ENCODE measurements around the gene SHLD2. TPM values are rescaled to one million over a fixed set of nuclear protein-coding genes. Genes with fewer than 3 reads are reported as not detected.

Gene SHLD2
- total and polyA plus RNA-seq, 10 of the 15 experiments (the other 5 are each of a cell fraction or from before 2014, with no cell fraction given), result 24.5 to 45.3 (median 30.1) TPM

GRCh38 chr10:87093632-87094372 is 1.2 kb upstream of the SHLD2 start (continued):
- no peak; the same call in 1 of the 2 replicates for TF ChIP-seq NKRF (conservative IDR thresholded peaks at IDR 0.05)
- peak; percentile 28; the same call in 1 of the 2 replicates for TF ChIP-seq BACH1 (IDR thresholded peaks at IDR 0.05; ENCODE audit: borderline replicate concordance)
- TF ChIP-seq ZBTB4 (CRISPR knock-in tag; IDR thresholded peaks at IDR 0.05), result no peak
- no peak for TF ChIP-seq USF2 (IDR thresholded peaks at IDR 0.05; ENCODE audit: borderline replicate concordance, low read depth, low read length)
- TF ChIP-seq ZBTB33 (IDR thresholded peaks at IDR 0.05), result no peak
- no peak for TF ChIP-seq TCF12 (IDR thresholded peaks at IDR 0.05; ENCODE audit: low read depth, low read length)
- 0 out of 2 replicates have a peak, but pooled peaks have one; percentile 20 for TF ChIP-seq TCF3 (IDR thresholded peaks at IDR 0.05; ENCODE audit: borderline replicate concordance, insufficient read depth, low read depth, low read length)
- TF ChIP-seq EED (IDR thresholded peaks at IDR 0.05; ENCODE audit: low read depth), result no peak
- TF ChIP-seq NBN (IDR thresholded peaks at IDR 0.05), result no peak
- no peak for TF ChIP-seq MYB (IDR thresholded peaks at IDR 0.05; ENCODE audit: borderline replicate concordance, low read depth, low read length)
- 0 out of 2 replicates have a peak, but pooled peaks have one; percentile 22 for TF ChIP-seq CREB1 (IDR thresholded peaks at IDR 0.05; ENCODE audit: low read depth)
- TF ChIP-seq SPI1 (IDR thresholded peaks at IDR 0.05; ENCODE audit: borderline replicate concordance, insufficient read depth, low read depth, low read length), result no peak
- TF ChIP-seq NRF1 (conservative IDR thresholded peaks at IDR 0.05; ENCODE audit: low read depth, low read length), result no peak
- peak; percentile 57; the same call in 1 of the 3 replicates for TF ChIP-seq POU2F2 (IDR thresholded peaks at IDR 0.05; ENCODE audit: borderline replicate concordance, low read depth, low read length)
- TF ChIP-seq POLR2AphosphoS5 (IDR thresholded peaks at IDR 0.05; ENCODE audit: low read length), result no peak
- no peak for TF ChIP-seq CHD4 (IDR thresholded peaks at IDR 0.05)
- no peak for TF ChIP-seq NR2C2 (IDR thresholded peaks at IDR 0.05; ENCODE audit: borderline replicate concordance, control insufficient read depth, insufficient read length, low read depth)
- TF ChIP-seq POLR2AphosphoS2 (IDR thresholded peaks at IDR 0.05; ENCODE audit: low read depth, low read length), result no peak
- no peak for TF ChIP-seq NFYA (IDR thresholded peaks at IDR 0.05; ENCODE audit: borderline replicate concordance, low read depth, low read length)
- TF ChIP-seq EGR1 (IDR thresholded peaks at IDR 0.05; ENCODE audit: borderline replicate concordance in 1 of 2, low read depth in 2 of 2, low read length in 2 of 2), result peak in 1 of 2 experiments; percentile 63; a peak in 1 of 3 replicates

Data from GM12878 (cell line).